ENCODE data around the gene TMPRSS2. TPM values are rescaled to one million over a fixed set of nuclear protein-coding genes. Genes with fewer than 3 reads are reported as not detected.

TMPRSS2 gene
- total RNA-seq, 4 donors from 2014 or later = not detected

DNA sequence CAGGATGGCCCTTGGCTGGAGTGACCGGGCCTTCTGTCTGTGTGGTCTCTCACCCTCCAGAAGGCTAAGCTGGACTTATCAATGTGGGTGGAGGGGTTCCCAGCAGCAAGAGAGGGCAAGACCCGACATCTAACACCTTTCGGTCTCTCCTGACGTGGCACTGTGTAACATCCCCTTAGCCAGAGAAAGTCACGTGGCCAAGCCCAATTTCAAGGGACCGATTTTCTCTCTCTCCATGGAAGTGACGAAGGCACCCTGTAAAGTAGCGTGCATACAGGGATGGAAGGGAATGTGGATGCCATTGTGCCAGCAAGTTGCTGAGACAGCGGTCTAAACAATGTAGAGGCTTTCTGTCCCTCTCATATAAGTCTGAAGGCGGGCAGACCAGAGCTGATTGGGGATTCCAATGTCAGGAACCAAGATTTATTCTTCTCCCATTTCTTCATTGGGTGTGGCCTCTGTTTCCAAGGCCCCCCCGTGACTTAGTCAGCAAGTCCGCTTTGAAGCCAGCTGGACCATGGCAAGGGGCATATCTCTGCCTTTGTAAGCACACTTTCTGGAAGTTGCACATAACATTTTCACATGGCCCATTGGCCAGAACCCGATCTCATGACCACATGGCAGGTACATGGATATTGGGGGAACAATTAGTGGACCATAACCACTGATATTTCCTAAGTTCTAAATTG lies 69.4 kb downstream of the TMPRSS2 start:
- WGBS, 2 donors = 69 to 81% methylated on average over 13 of the region's 13 CpGs
- H3K27ac ChIP-seq = no peak overlapping the region
- H3K4me3 ChIP-seq = no peak overlapping the region
- H3K27me3 ChIP-seq = no peaks in the 10 kb centered on the region
- H3K4me1 ChIP-seq = no peaks in the 10 kb centered on the region
- TF ChIP-seq EP300 (IDR thresholded peaks at IDR 0.05) (no peak), CTCF (IDR thresholded peaks at IDR 0.05) (no peak), POLR2A (IDR thresholded peaks at IDR 0.05) (no peak)
- H3K36me3 ChIP-seq = peaks cover 0 to 100% (median 19%) of the 10 kb centered on the region in 3 donors
- no peak for DNase-seq (ENCODE audit: low spot score in 2 of 2)
- peaks cover 0 to 7% (median 0%) of the 10 kb centered on the region in 4 donors for H3K9me3 ChIP-seq

GRCh38 chr21:41437729-41438128 lies 70.2 kb downstream of the TMPRSS2 start:
- 45 to 64% methylated on average over 2 of the region's 2 CpGs for WGBS, 2 donors
- Histone ChIP-seq H3K4me1 (no peaks in the 10 kb centered on the region), H3K9me3 (peaks cover 0 to 7% (median 0%) of the 10 kb centered on the region in 4 donors), H3K27me3 (no peaks in the 10 kb centered on the region), H3K4me3 (no peak overlapping the region), H3K27ac (no peak overlapping the region), H3K36me3 (peaks cover 0 to 100% (median 25%) of the 10 kb centered on the region in 3 donors)
- DNase-seq (ENCODE audit: low spot score in 2 of 2) = no peak
- no peak for TF ChIP-seq CTCF (IDR thresholded peaks at IDR 0.05)
- TF ChIP-seq EP300 (IDR thresholded peaks at IDR 0.05) = no peak
- TF ChIP-seq POLR2A (IDR thresholded peaks at IDR 0.05) = no peak

GRCh38 chr21:41435706-41436105 lies 72.3 kb downstream of the TMPRSS2 start:
- 94 to 96% methylated on average over 10 to 11 of the region's 11 CpGs for WGBS, 2 donors
- no peak for DNase-seq (ENCODE audit: low spot score in 2 of 2)
- H3K36me3 ChIP-seq = peaks cover 0 to 100% (median 21%) of the 10 kb centered on the region in 3 donors

GRCh38 chr21:41433566-41433965 lies 74.4 kb downstream of the TMPRSS2 start:
- Histone ChIP-seq H3K4me3 (no peak overlapping the region), H3K36me3 (peaks cover 0 to 92% (median 21%) of the 10 kb centered on the region in 3 donors), H3K9me3 (peaks cover 0 to 7% (median 0%) of the 10 kb centered on the region in 4 donors), H3K27me3 (no peaks in the 10 kb centered on the region), H3K4me1 (no peaks in the 10 kb centered on the region), H3K27ac (no peak overlapping the region)
- no peak for DNase-seq (ENCODE audit: low spot score in 2 of 2)
- no peak for TF ChIP-seq CTCF (IDR thresholded peaks at IDR 0.05)
- TF ChIP-seq POLR2A (IDR thresholded peaks at IDR 0.05) = no peak
- no peak for TF ChIP-seq EP300 (IDR thresholded peaks at IDR 0.05)
- 97 to 99% methylated on average over 2 of the region's 2 CpGs for WGBS, 2 donors

More at GRCh38 chr21:41435706-41436105, 72.3 kb downstream of the TMPRSS2 start:
- no peak overlapping the region for H3K4me3 ChIP-seq
- H3K27ac ChIP-seq = no peak overlapping the region
- no peaks in the 10 kb centered on the region for H3K4me1 ChIP-seq
- TF ChIP-seq CTCF (IDR thresholded peaks at IDR 0.05) = no peak
- no peak for TF ChIP-seq POLR2A (IDR thresholded peaks at IDR 0.05)
- no peak for TF ChIP-seq EP300 (IDR thresholded peaks at IDR 0.05)
- H3K27me3 ChIP-seq = no peaks in the 10 kb centered on the region
- peaks cover 0 to 7% (median 0%) of the 10 kb centered on the region in 4 donors for H3K9me3 ChIP-seq
